HG03457 (cell line): ENCODE measurements around the gene NCOA3.

Experiments
- ATAC-seq: cut with Tn5 transposase; IDR thresholded peaks from one replicate; pipeline ENCODE4 v1.9.1; 2021; ENCODE audit warnings: moderate number of reproducible peaks; ENCODE audit not compliant: unreplicated experiment

The NCOA3 gene

DNA sequence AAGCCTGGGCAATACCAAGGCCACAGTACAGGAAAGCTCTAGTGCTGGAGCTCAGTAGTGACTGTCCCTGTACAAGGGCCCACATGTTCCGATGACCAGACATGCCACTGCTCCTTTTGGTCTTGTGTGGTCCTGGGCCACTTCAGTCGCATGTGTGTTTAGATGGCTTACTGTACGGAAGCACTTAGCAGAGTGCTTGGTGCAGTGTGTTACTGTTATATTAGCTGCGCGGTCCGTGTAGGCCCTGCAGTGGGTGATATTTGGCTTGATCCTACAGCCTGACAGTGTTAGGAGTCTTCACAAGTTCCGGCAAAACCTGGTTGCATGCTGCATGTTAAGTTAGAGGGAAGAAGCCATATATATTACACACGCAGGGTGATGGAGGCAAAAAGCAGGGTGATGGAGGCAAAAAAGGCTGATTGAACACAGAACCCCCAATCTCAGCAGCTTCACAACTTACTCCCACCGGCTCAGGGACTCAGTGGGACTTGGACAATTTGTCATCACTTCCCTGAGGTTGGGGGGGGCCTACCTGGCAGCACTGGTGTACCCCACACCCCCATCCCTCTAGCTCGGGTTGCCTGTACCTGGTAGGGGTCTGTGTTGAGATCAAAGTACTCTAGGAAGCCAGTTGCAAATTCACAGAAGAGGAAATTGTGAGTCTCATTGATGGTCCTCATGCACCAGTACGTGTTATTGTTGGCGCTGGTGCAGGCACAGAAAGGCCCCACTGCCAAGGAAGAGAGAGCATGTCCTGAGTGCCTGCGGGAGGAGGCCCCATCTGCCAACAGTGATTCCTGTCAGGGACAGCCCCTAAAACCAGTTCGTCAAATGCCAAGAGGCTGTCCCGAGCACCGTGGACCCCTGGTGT, 161.0 kb downstream of the NCOA3 start:
- no peak for ATAC-seq

GRCh38 chr20:47663354-47664067, 161.8 kb downstream of the NCOA3 start:
- ATAC-seq = no peak

- no peak for ATAC-seq
Observed at GRCh38 chr20:47664068-47664437, 162.4 kb downstream of the NCOA3 start.

DNA sequence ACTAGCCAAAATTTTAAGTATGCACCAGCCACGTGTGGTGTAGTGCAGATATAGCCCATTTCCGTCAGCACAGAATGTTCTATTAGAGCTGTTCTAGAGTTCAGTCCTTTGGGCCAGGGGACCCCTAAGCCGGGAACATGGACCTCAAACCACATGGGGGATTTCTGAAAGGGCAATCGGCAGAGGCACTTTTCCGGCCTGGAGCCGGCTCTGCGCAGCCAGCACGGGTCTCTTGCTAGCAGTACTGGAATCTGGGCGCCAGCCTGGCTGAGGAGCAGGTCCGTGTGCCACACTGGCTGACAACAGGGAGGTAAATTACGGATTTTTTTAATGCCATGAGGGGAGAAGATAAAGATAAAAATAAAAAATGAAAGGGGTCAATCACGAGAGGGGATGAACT, 163.1 kb downstream of the NCOA3 start:
- ATAC-seq = no peak

- ATAC-seq = no peak
Observed at GRCh38 chr20:47665221-47665991, 163.7 kb downstream of the NCOA3 start.

- no peak for ATAC-seq
Observed at GRCh38 chr20:47666304-47666703, 164.6 kb downstream of the NCOA3 start.

GRCh38 chr20:47667086-47667485, 165.4 kb downstream of the NCOA3 start:
- no peak for ATAC-seq

DNA sequence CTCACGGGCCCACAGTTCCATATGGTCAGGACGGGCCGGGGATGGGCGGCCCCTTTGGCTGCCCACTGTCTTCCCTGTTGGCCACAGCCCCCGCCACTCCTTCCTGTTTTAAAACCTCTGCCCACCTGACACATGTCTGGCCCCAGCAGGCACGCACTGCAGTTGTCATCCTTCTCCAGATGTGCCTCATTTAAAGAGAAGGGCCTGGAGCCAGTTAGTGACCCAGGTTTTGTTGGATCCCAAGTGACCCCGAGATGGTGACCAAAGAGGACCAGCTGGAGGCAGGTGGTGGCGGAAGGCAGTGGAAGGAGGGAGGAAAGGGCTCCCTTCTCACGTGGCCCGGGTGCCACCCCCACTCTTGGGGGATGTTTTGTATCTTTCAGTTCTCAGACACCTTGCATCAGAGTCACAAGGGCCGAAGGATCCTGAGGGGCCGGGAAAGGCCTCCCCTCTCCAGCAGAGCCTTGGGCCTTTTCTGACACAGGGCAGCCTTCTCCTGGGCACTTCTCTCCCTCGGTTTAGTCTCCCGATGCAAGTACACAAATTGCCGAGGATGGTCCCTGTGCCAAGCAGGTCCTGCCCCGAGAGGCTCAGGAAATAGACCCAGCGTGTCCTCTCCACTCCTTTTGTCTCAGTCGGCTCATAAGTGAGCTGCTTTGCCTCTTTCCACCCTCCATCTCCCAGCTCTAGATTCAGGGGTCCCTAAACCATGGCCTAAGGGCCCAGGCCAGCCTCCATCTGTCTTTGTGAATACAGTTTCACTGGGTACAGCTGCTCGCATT, 166.0 kb downstream of the NCOA3 start:
- no peak for ATAC-seq

DNA sequence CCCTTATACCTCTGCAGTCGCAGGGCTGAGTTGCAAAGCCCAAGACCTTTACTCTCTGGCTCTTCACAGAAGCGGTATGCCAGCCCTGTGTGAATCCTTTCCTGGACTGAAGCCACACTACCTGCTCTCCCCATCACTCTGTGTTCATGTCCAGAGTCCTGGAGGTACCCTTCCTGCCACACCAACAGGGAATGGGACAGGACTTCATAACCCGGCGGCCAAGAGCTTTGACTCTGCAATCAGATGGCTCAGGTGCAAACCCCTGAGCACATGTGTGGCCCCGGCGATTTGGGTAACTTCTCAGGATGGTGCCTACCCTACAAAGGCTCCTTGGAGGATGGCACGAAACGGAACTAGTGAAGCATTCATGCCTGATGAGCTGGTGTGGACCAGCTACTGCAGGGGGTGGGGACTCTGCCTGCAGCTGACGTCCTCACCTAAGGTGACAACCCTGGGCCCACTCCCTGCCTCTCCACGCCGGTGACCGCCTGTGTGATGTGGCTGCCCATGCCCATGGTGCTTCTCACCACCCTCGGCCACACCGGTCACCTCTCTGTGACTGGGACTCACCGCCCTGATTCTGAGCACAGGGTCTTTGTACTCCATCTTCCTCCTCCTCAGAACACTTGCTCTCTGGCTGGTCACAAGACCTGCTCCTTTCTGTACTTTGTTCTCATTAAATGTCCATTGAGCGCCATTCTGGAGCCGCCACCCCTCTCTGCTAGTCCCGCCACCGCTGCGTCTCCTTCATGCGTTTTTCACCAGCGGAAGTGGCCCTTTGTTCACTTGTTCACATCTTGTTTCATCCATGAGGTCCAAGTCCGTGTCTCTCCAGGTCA, 166.8 kb downstream of the NCOA3 start:
- ATAC-seq = no peak

DNA sequence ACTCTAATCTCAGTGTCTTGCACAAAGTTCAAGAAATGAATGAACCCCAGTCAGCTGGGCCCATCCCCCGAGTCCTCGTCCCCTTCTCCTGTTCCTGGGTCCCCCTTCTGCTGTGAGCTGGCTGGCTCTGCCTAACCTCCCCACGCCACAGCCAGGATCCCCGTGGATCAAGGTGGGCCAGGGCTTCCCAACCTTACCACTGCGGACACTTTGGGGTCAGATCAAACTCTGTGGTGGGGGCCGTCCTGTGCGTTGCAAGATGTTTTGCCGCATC, 167.4 kb downstream of the NCOA3 start:
- ATAC-seq = no peak

GRCh38 chr20:47669489-47669888, 167.8 kb downstream of the NCOA3 start:
- no peak for ATAC-seq

DNA sequence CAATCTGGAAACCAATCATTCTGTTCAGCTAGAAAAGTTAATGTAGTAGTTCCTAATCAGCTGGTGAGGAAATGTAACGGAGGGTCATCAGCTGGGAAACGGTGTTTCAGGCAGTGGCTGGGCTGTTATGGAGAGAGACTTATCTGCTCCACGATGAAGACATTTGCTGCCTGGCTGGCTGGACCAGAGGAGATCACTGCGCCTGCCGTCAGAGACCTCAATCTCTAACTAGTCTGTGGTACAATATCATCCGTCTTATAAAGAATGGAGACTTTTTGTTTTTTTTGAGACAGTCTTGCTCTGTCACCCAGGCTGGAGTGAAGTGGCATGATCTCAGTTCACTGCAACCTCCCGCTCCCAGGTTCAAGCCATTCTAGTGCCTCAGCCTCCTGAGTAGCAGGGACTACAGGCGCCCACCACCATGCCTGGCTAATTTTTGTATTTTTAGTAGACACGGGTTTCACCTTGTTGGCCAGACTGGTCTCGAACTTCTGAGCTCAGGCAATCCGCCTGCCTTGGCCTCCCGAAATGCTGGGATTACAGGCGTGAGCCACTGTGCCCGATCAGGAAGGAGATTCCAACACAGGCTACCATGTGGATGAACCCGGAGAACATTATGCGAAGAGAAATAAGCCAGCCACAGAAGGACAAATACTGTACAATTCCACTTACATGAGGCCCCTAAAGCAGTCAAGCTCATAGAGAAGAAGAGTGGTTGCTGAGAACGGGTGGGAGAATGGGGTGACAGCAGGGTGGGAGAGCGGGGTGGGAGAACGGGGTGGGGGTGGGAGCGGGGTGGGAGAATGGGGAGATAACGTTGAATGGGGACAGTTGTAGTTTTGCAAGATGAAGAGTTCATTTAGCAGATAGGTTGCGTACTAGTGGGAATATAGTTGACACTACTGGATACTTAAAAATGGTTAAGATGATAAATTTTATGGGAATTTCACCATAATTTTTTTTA, 168.5 kb downstream of the NCOA3 start:
- no peak for ATAC-seq

- no peak for ATAC-seq
Observed at GRCh38 chr20:47670913-47671312, 169.2 kb downstream of the NCOA3 start.

GRCh38 chr20:47672166-47672565, 170.5 kb downstream of the NCOA3 start:
- no peak for ATAC-seq

DNA sequence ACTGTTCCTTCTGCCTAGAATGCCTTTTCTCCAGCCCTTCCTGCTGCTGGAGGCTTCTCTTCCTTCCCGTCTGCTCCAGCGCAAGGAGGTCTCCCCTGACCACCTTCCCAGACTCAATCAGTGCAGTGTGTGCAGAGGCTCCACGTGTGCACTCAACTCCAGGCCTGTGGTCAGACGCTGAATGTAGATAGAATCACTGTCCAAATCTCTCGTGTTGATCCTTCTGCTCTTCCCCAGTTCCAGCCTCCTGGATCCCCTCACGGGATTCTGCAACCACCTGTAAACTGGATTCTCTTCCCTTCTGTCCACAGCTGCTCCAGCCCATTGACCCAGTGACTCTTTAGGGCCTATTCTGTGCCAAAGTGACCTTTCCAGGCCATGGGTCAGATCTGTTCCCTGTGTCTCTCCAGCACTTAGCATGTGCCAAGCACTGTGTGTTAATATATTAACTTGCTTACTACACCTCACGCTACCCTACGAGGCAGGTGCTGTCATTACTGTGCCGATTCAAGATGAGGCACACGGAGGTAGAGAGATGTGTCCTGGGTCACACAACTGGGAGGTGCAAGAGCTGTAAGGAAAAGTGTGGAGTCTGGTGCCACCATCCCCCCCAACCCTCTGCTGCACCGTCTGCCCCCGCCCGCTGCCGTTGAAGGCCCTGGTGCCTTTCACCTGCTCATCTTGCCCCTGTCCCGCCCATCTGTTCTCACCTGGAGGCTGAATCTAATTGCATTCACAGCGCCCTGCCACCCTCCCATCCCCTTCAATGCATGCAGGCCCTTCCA, 171.4 kb downstream of the NCOA3 start:
- ATAC-seq = no peak

GRCh38 chr20:47673671-47673955, 171.9 kb downstream of the NCOA3 start:
- ATAC-seq = no peak

DNA sequence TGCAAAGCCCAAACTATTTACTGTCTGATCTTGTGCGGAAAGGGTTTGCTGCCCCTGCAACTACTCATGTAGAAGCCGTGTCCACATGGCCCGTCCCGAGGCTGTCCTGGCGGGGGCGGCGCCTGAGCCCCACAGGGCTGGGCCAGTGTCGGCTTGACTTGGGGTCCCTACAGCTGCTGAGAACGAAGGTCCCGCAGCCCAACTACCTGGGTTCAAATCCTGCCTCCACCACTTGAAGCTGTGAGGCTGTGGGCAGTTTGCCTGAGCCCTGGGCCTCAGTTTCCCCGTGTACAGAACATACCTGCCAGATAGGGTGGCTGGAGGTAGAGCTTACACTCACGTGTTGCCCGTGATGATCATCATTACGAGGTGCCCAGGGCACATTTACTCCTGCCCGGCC, 172.5 kb downstream of the NCOA3 start:
- no peak for ATAC-seq

DNA sequence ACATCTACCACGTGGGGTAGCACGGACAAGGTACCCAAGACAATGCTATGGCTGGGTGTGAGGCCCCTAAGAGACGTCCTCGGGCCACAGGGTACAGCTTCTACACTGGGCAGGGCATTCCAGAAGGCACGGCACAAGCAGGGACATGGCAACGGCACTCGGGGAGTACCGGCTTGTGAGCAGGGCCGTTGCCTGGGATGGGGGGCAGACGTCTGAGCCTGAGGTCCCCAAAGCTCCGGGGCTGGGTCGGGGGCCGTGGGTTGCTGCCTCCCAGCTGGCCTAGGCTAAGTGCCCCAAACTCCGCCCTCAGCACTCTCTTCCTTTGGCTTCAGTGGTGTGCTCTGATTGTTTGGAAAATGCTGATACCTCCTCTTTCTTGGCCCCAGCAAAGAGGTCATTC, 173.0 kb downstream of the NCOA3 start:
- ATAC-seq = no peak
